ENCODE measurements around the gene CNPPD1.

Gene CNPPD1

GRCh38 chr2:219176818-219177551 is at the start of gene CNPPD1:
Gene CNPPD1, minus strand, starts transcription at chr2:219176925. Its CDS starts 97 bp downstream, at chr2:219176828.
- DNase-seq (ENCODE audit: low read depth in 3 of 3) = peak; percentile 71 to 83 (median 71)

- DNase-seq (ENCODE audit: low read depth in 3 of 3) = no peak
Measured at GRCh38 chr2:219225350-219225749, 48.6 kb upstream of the CNPPD1 start.

- no peak for DNase-seq (ENCODE audit: low read depth in 3 of 3)
Measured at GRCh38 chr2:219223831-219224610, 47.3 kb upstream of the CNPPD1 start.

GRCh38 chr2:219221957-219222518 is 45.3 kb upstream of the CNPPD1 start:
- no peak for DNase-seq (ENCODE audit: low read depth in 3 of 3)

- DNase-seq (ENCODE audit: low read depth in 3 of 3) = no peak
Measured at GRCh38 chr2:219220652-219221402, 44.1 kb upstream of the CNPPD1 start.

GRCh38 chr2:219219784-219220532 is 43.2 kb upstream of the CNPPD1 start:
- no peak for DNase-seq (ENCODE audit: low read depth in 3 of 3)

- DNase-seq (ENCODE audit: low read depth in 3 of 3) = peak; percentile 76 to 86 (median 81)
Measured at GRCh38 chr2:219218732-219219701, 42.3 kb upstream of the CNPPD1 start, which contains the start of gene ABCB6. Gene ABCB6, minus strand, starts transcription at chr2:219218958. Its CDS starts 285 bp downstream, at chr2:219218673.

GRCh38 chr2:219218217-219218731 is 41.5 kb upstream of the CNPPD1 start:
- DNase-seq (ENCODE audit: low read depth in 3 of 3) = peak in 2 of 3 experiments; percentile 10 to 28

GRCh38 chr2:219216535-219216915 is 39.8 kb upstream of the CNPPD1 start:
- no peak for DNase-seq (ENCODE audit: low read depth in 3 of 3)

- no peak for DNase-seq (ENCODE audit: low read depth in 3 of 3)
Measured at GRCh38 chr2:219215871-219216534, 39.3 kb upstream of the CNPPD1 start.

- DNase-seq (ENCODE audit: low read depth in 3 of 3) = no peak
Measured at GRCh38 chr2:219214786-219215185, 38.1 kb upstream of the CNPPD1 start.

- no peak for DNase-seq (ENCODE audit: low read depth in 3 of 3)
Measured at GRCh38 chr2:219214141-219214540, 37.4 kb upstream of the CNPPD1 start.

- DNase-seq (ENCODE audit: low read depth in 3 of 3) = no peak
Measured at GRCh38 chr2:219213486-219214071, 36.9 kb upstream of the CNPPD1 start.

GRCh38 chr2:219213026-219213415 is 36.3 kb upstream of the CNPPD1 start:
- no peak for DNase-seq (ENCODE audit: low read depth in 3 of 3)

GRCh38 chr2:219210886-219211362 is 34.2 kb upstream of the CNPPD1 start:
- no peak for DNase-seq (ENCODE audit: low read depth in 3 of 3)

- DNase-seq (ENCODE audit: low read depth in 3 of 3) = no peak
Measured at GRCh38 chr2:219210196-219210885, 33.6 kb upstream of the CNPPD1 start.

- no peak for DNase-seq (ENCODE audit: low read depth in 3 of 3)
Measured at GRCh38 chr2:219209236-219210195, 32.8 kb upstream of the CNPPD1 start.
